PC-9 (cell line): Measurements from ENCODE around the gene SAMD8.

Experiments
- EZH2 ChIP-seq: fragments of 200-600 bp; sonication (generic); IDR thresholded peaks from 2 replicates; pipeline ENCODE4 v1.8.0; 2017; ENCODE audit warnings: antibody characterized with exemption, low read depth
- TF ChIP-seq, protein P1 (sequence below): fragments of 200-600 bp; sonication (generic); conservative IDR thresholded peaks from 2 replicates; pipeline ENCODE4 v1.6.1; 2017; ENCODE audit warnings: mixed run types, antibody characterized with exemption, mild to moderate bottlenecking, moderate library complexity

DNA sequence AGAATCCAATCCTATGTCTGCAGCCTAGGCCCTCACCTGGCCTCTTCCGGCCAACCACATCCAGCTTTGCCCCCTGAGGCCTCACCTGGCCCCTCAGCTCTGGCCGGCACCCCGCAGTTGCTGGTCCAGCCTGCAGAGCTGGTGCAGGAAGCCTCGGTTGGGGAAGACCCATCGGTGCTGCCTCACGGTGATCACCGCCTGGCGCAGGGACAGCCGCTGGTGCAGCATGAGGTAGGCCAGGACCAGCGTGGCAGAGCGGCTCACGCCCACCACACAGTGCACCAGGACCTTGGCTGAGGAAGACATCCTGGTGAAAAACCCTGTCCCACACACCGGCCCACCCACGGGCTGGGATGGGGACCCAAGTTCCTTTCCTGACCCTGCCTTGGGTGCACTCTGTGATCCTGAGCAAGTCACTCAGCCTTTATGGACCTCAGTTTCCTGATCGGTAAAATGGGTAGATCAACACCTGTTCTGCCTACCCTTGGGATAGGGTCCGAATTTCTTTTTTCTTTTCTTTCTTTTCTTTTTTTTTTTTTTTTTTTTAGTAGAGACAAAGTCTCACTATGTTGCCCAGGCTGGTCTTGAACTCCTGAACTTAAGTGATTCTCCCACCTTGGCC, 5.8 kb upstream of the SAMD8 start:
- TF ChIP-seq, protein P1, sequence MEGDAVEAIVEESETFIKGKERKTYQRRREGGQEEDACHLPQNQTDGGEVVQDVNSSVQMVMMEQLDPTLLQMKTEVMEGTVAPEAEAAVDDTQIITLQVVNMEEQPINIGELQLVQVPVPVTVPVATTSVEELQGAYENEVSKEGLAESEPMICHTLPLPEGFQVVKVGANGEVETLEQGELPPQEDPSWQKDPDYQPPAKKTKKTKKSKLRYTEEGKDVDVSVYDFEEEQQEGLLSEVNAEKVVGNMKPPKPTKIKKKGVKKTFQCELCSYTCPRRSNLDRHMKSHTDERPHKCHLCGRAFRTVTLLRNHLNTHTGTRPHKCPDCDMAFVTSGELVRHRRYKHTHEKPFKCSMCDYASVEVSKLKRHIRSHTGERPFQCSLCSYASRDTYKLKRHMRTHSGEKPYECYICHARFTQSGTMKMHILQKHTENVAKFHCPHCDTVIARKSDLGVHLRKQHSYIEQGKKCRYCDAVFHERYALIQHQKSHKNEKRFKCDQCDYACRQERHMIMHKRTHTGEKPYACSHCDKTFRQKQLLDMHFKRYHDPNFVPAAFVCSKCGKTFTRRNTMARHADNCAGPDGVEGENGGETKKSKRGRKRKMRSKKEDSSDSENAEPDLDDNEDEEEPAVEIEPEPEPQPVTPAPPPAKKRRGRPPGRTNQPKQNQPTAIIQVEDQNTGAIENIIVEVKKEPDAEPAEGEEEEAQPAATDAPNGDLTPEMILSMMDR = no peak
- no peak for TF ChIP-seq EZH2
